ENCODE data around the gene KRTAP3-3. TPM values are rescaled to one million over a fixed set of nuclear protein-coding genes. Genes with fewer than 3 reads are reported as not detected.
"Not testable (repeated sequence)": the region's sequence is repeated elsewhere in the genome, so short reads cannot be mapped to it uniquely, and the experiment has no call there.

The KRTAP3-3 gene
- total RNA-seq, 1 experiment from 2014 or later = not detected

- Histone ChIP-seq H3K9me3 (no peaks in the 10 kb centered on the region; the same call in 1 of the 2 replicates), H3K27me3 (no peaks in the 10 kb centered on the region)
Measured at GRCh38 chr17:41012326-41013120, 18.6 kb upstream of the KRTAP3-3 start.

GRCh38 chr17:41010441-41010840 lies 16.5 kb upstream of the KRTAP3-3 start:
- Histone ChIP-seq H3K9me3 (no peaks in the 10 kb centered on the region; the same call in 1 of the 2 replicates), H3K27me3 (no peaks in the 10 kb centered on the region), H3K36me3 (no peaks in the 10 kb centered on the region), H3K4me3 (no peak overlapping the region)
- DNase-seq = no peak

More at GRCh38 chr17:41012326-41013120, 18.6 kb upstream of the KRTAP3-3 start:
- no peak overlapping the region for H3K4me3 ChIP-seq
- no peaks in the 10 kb centered on the region for H3K36me3 ChIP-seq
- no peak for DNase-seq

- H3K27me3 ChIP-seq = no peaks in the 10 kb centered on the region
- no peaks in the 10 kb centered on the region for H3K36me3 ChIP-seq
- H3K4me3 ChIP-seq = no peak overlapping the region
- no peaks in the 10 kb centered on the region; the same call in 1 of the 2 replicates for H3K9me3 ChIP-seq
- no peak for DNase-seq
Measured at GRCh38 chr17:41009936-41010335, 16.0 kb upstream of the KRTAP3-3 start.

- H3K4me3 ChIP-seq = no peak overlapping the region
- no peaks in the 10 kb centered on the region for H3K9me3 ChIP-seq
- no peak for DNase-seq
- no peaks in the 10 kb centered on the region for H3K36me3 ChIP-seq
- no peaks in the 10 kb centered on the region for H3K27me3 ChIP-seq
Measured at GRCh38 chr17:41009301-41009760, 15.4 kb upstream of the KRTAP3-3 start.

GRCh38 chr17:41008811-41009210 lies 14.8 kb upstream of the KRTAP3-3 start, which contains the start of gene KRTAP3-1:
KRTAP3-1 (minus strand) TSS chr17:41009128; CDS start chr17:41009074, 54 bp downstream.
- no peaks in the 10 kb centered on the region for H3K9me3 ChIP-seq
- H3K4me3 ChIP-seq = no peak within 1 kb of the TSS
- DNase-seq = no peak
- H3K27me3 ChIP-seq = no peaks in the 10 kb centered on the region
- no peaks in the 10 kb centered on the region for H3K36me3 ChIP-seq

- Histone ChIP-seq H3K36me3 (no peaks in the 10 kb centered on the region), H3K4me3 (no peak overlapping the region), H3K27me3 (no peaks in the 10 kb centered on the region), H3K9me3 (no peaks in the 10 kb centered on the region)
- DNase-seq = no peak
Measured at GRCh38 chr17:41004397-41004796, 10.4 kb upstream of the KRTAP3-3 start.

GRCh38 chr17:41003926-41004325 lies 10.0 kb upstream of the KRTAP3-3 start:
- no peak for DNase-seq
- Histone ChIP-seq H3K9me3 (no peaks in the 10 kb centered on the region), H3K4me3 (no peak overlapping the region), H3K27me3 (no peaks in the 10 kb centered on the region), H3K36me3 (no peaks in the 10 kb centered on the region)

GRCh38 chr17:41002814-41003213 lies 8.8 kb upstream of the KRTAP3-3 start:
- no peak for DNase-seq
- Histone ChIP-seq H3K9me3 (no peaks in the 10 kb centered on the region), H3K4me3 (no peak overlapping the region)

GRCh38 chr17:41001795-41002194 lies 7.8 kb upstream of the KRTAP3-3 start:
- Histone ChIP-seq H3K27me3 (no peaks in the 10 kb centered on the region), H3K36me3 (no peaks in the 10 kb centered on the region), H3K4me3 (no peak overlapping the region), H3K9me3 (no peaks in the 10 kb centered on the region)
- no peak for DNase-seq

More at GRCh38 chr17:41002814-41003213, 8.8 kb upstream of the KRTAP3-3 start:
- no peaks in the 10 kb centered on the region for H3K27me3 ChIP-seq
- H3K36me3 ChIP-seq = no peaks in the 10 kb centered on the region

GRCh38 chr17:40999563-40999962 lies 5.6 kb upstream of the KRTAP3-3 start, which contains the start of gene KRTAP3-2:
KRTAP3-2 (minus strand) TSS chr17:40999906; CDS start chr17:40999853, 53 bp downstream.
- not testable (repeated sequence) for H3K9me3 ChIP-seq, H3K27me3 ChIP-seq, DNase-seq, H3K4me3 ChIP-seq, H3K36me3 ChIP-seq

GRCh38 chr17:40997361-40997760 lies 3.4 kb upstream of the KRTAP3-3 start:
- H3K9me3 ChIP-seq = no peaks in the 10 kb centered on the region
- H3K27me3 ChIP-seq = no peaks in the 10 kb centered on the region
- H3K4me3 ChIP-seq = no peak overlapping the region
- no peak for DNase-seq
- H3K36me3 ChIP-seq = no peaks in the 10 kb centered on the region

GRCh38 chr17:40996829-40997228 lies 2.9 kb upstream of the KRTAP3-3 start:
- H3K36me3 ChIP-seq = no peaks in the 10 kb centered on the region

GRCh38 chr17:40995116-40995515 lies 1.2 kb upstream of the KRTAP3-3 start:
- no peaks in the 10 kb centered on the region; the same call in 1 of the 2 replicates for H3K9me3 ChIP-seq
- no peak overlapping the region for H3K4me3 ChIP-seq
- no peaks in the 10 kb centered on the region for H3K36me3 ChIP-seq
- DNase-seq = no peak
- no peaks in the 10 kb centered on the region for H3K27me3 ChIP-seq

More at GRCh38 chr17:40996829-40997228, 2.9 kb upstream of the KRTAP3-3 start:
- H3K4me3 ChIP-seq = no peak overlapping the region
- H3K9me3 ChIP-seq = no peaks in the 10 kb centered on the region
- no peak for DNase-seq
- H3K27me3 ChIP-seq = no peaks in the 10 kb centered on the region

- Histone ChIP-seq H3K36me3 (no peaks in the 10 kb centered on the region), H3K27me3 (no peaks in the 10 kb centered on the region), H3K9me3 (no peaks in the 10 kb centered on the region; the same call in 1 of the 2 replicates), H3K4me3 (no peak overlapping the region)
- no peak for DNase-seq
Measured at GRCh38 chr17:40993084-40993483, 880 bp downstream of the KRTAP3-3 start.

- DNase-seq = no peak
- Histone ChIP-seq H3K36me3 (no peaks in the 10 kb centered on the region), H3K4me3 (no peak overlapping the region), H3K27me3 (no peaks in the 10 kb centered on the region), H3K9me3 (no peaks in the 10 kb centered on the region; the same call in 1 of the 2 replicates)
Measured at GRCh38 chr17:40992666-40993065, 1.3 kb downstream of the KRTAP3-3 start.

- no peak overlapping the region for H3K4me3 ChIP-seq
- no peak for DNase-seq
- H3K36me3 ChIP-seq = no peaks in the 10 kb centered on the region
- no peaks in the 10 kb centered on the region for H3K27me3 ChIP-seq
- no peaks in the 10 kb centered on the region; the same call in 1 of the 2 replicates for H3K9me3 ChIP-seq
Measured at GRCh38 chr17:40986920-40987319, 7.0 kb downstream of the KRTAP3-3 start.

- Histone ChIP-seq H3K27me3 (no peaks in the 10 kb centered on the region), H3K36me3 (no peaks in the 10 kb centered on the region), H3K4me3 (no peak within 1 kb of the TSS), H3K9me3 (no peaks in the 10 kb centered on the region)
- DNase-seq = no peak
Measured at GRCh38 chr17:40984226-40984625, 9.7 kb downstream of the KRTAP3-3 start, which contains the start of gene KRT40. KRT40 (minus strand) TSS chr17:40984326; CDS start chr17:40984273, 53 bp downstream.

All from MG63 (cell line).